WERI-Rb-1 (cell line): ENCODE results near the gene GLIS1.

Experiments used
- DNase-seq: peaks from one replicate; pipeline ENCODE4 v3.0.0-alpha.2; 2020
- H3K27ac ChIP-seq: fragments of 250-450 bp; sonication (Bioruptor Pico); 2 replicates; pipeline ENCODE4 v1.5.1; 2020; ENCODE audit warnings: mild to moderate bottlenecking, moderate library complexity
- H3K27me3 ChIP-seq: fragments of 250-450 bp; sonication (Bioruptor Pico); 2 replicates; pipeline ENCODE4 v1.5.1; 2021; ENCODE audit warnings: mild to moderate bottlenecking, low read depth, moderate library complexity; ENCODE audit not compliant: insufficient read depth, severe bottlenecking
- H3K36me3 ChIP-seq: fragments of 250-450 bp; sonication (Bioruptor Pico); 2 replicates; pipeline ENCODE4 v1.5.1; 2020; ENCODE audit warnings: mild to moderate bottlenecking, moderate library complexity
- H3K4me3 ChIP-seq: 2 replicates; pipeline ENCODE4 v1.5.1; 2011; ENCODE audit warnings: low read depth, mild to moderate bottlenecking, control low read depth, low read length
- H3K9me3 ChIP-seq: fragments of 250-450 bp; sonication (Bioruptor Pico); 2 replicates; pipeline ENCODE4 v1.5.1; 2021; ENCODE audit warnings: mild to moderate bottlenecking, moderate library complexity; ENCODE audit not compliant: severe bottlenecking
- CTCF ChIP-seq: IDR thresholded peaks from 2 replicates; pipeline ENCODE4 v1.5.1; 2011; ENCODE audit warnings: low read depth, mild to moderate bottlenecking, control low read depth, inconsistent platforms, low read length

GLIS1 gene

GRCh38 chr1:53619367-53620060 is 119.5 kb downstream of the GLIS1 start:
- Histone ChIP-seq H3K9me3 (no peaks in the 10 kb centered on the region), H3K27me3 (no peaks in the 10 kb centered on the region), H3K27ac (no peak overlapping the region), H3K4me3 (no peak overlapping the region), H3K36me3 (no peaks in the 10 kb centered on the region)
- no peak for DNase-seq
- no peak for TF ChIP-seq CTCF

- Histone ChIP-seq H3K9me3 (no peaks in the 10 kb centered on the region), H3K4me3 (no peak overlapping the region), H3K36me3 (no peaks in the 10 kb centered on the region), H3K27ac (no peak overlapping the region), H3K27me3 (no peaks in the 10 kb centered on the region)
- no peak for TF ChIP-seq CTCF
- no peak for DNase-seq
Observed at GRCh38 chr1:53618500-53619366, 120.2 kb downstream of the GLIS1 start.

- no peak overlapping the region for H3K4me3 ChIP-seq
- H3K36me3 ChIP-seq, result no peaks in the 10 kb centered on the region
- no peak overlapping the region for H3K27ac ChIP-seq
- H3K27me3 ChIP-seq, result no peaks in the 10 kb centered on the region
- no peak for DNase-seq
- H3K9me3 ChIP-seq, result no peaks in the 10 kb centered on the region
- TF ChIP-seq CTCF, result no peak
Observed at GRCh38 chr1:53617851-53618499, 121.0 kb downstream of the GLIS1 start.

GRCh38 chr1:53617382-53617781 is 121.6 kb downstream of the GLIS1 start:
- Histone ChIP-seq H3K27ac (no peak overlapping the region), H3K9me3 (no peaks in the 10 kb centered on the region), H3K27me3 (no peaks in the 10 kb centered on the region), H3K4me3 (no peak overlapping the region), H3K36me3 (no peaks in the 10 kb centered on the region)
- no peak for DNase-seq
- no peak for TF ChIP-seq CTCF

- no peaks in the 10 kb centered on the region for H3K9me3 ChIP-seq
- no peak for DNase-seq
- no peaks in the 10 kb centered on the region for H3K36me3 ChIP-seq
- H3K4me3 ChIP-seq, result no peak overlapping the region
- peak; percentile 52 for TF ChIP-seq CTCF
- no peak overlapping the region for H3K27ac ChIP-seq
- H3K27me3 ChIP-seq, result no peaks in the 10 kb centered on the region
Observed at GRCh38 chr1:53616927-53617326, 122.0 kb downstream of the GLIS1 start.
